ENCODE measurements around the gene WNT7A. TPM values are rescaled to one million over a fixed set of nuclear protein-coding genes. Genes with fewer than 3 reads are reported as not detected.

The WNT7A gene
- total and polyA plus RNA-seq, 3 donors from 2014 or later = 1.1 to 3.3 (median 1.1) TPM

DNA sequence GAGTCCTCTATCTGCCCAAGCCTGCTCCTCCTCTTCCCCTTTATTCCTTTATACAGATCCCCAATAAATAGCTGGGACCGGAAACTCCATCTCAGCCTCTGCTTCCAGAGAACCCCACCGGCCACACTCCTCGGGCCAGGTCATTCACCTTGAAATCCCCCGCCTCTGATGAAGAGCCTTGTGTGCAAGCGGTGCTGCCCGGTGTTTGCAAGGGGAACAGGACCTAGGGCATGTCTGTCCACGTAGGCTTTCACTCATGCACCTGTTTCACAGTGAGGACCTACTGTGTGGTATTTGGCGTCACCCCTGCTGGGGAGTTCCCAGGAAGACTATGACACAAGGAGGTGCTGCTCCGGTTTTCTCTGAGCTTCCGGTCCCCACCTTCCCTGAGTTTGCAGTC is 54.0 kb downstream of the WNT7A start:
- Histone ChIP-seq H3K36me3 (ENCODE audit: low read depth, missing control alignments) (no peaks in the 10 kb centered on the region), H3K4me1 (no peaks in the 10 kb centered on the region), H3K9me3 (no peaks in the 10 kb centered on the region), H3K27me3 (no peaks in the 10 kb centered on the region), H3K4me3 (no peak overlapping the region), H3K27ac (no peak overlapping the region)
- 84 to 90% methylated on average over 10 of the region's 10 CpGs for whole genome bisulfite sequencing, 2 donors
- intact Hi-C loops (cut with DNase I; ENCODE audit: low total_unique reads) = no loop called here
- DNase-seq = no peak
- TF ChIP-seq, protein P1, sequence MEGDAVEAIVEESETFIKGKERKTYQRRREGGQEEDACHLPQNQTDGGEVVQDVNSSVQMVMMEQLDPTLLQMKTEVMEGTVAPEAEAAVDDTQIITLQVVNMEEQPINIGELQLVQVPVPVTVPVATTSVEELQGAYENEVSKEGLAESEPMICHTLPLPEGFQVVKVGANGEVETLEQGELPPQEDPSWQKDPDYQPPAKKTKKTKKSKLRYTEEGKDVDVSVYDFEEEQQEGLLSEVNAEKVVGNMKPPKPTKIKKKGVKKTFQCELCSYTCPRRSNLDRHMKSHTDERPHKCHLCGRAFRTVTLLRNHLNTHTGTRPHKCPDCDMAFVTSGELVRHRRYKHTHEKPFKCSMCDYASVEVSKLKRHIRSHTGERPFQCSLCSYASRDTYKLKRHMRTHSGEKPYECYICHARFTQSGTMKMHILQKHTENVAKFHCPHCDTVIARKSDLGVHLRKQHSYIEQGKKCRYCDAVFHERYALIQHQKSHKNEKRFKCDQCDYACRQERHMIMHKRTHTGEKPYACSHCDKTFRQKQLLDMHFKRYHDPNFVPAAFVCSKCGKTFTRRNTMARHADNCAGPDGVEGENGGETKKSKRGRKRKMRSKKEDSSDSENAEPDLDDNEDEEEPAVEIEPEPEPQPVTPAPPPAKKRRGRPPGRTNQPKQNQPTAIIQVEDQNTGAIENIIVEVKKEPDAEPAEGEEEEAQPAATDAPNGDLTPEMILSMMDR (IDR thresholded peaks at IDR 0.05) = no peak
- TF ChIP-seq POLR2A (IDR thresholded peaks at IDR 0.05) = no peak

DNA sequence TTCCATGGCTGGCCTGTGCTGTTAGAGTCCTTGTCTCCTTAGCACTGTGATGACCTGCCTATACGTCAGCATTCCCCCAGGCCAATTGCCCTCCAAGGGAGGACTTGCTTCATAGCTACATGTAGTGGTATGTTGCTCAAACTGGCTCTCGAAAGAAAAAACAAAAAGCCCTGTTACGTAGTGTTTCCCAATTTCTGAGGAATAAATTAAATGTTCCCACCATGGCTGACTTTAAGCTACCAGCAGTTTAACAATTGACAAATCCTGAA is 54.6 kb downstream of the WNT7A start:
- H3K36me3 ChIP-seq (ENCODE audit: low read depth, missing control alignments) = no peaks in the 10 kb centered on the region
- no peaks in the 10 kb centered on the region for H3K9me3 ChIP-seq
- H3K27ac ChIP-seq = no peak overlapping the region
- no peaks in the 10 kb centered on the region for H3K4me1 ChIP-seq
- WGBS, 2 donors = 81 to 90% methylated on average over 3 of the region's 3 CpGs
- H3K4me3 ChIP-seq = no peak overlapping the region
- intact Hi-C loops (cut with DNase I; ENCODE audit: low total_unique reads) = no loop called here
- H3K27me3 ChIP-seq = no peaks in the 10 kb centered on the region
- TF ChIP-seq, protein P1 (IDR thresholded peaks at IDR 0.05) = no peak
- TF ChIP-seq POLR2A (IDR thresholded peaks at IDR 0.05) = no peak
- no peak for DNase-seq

DNA sequence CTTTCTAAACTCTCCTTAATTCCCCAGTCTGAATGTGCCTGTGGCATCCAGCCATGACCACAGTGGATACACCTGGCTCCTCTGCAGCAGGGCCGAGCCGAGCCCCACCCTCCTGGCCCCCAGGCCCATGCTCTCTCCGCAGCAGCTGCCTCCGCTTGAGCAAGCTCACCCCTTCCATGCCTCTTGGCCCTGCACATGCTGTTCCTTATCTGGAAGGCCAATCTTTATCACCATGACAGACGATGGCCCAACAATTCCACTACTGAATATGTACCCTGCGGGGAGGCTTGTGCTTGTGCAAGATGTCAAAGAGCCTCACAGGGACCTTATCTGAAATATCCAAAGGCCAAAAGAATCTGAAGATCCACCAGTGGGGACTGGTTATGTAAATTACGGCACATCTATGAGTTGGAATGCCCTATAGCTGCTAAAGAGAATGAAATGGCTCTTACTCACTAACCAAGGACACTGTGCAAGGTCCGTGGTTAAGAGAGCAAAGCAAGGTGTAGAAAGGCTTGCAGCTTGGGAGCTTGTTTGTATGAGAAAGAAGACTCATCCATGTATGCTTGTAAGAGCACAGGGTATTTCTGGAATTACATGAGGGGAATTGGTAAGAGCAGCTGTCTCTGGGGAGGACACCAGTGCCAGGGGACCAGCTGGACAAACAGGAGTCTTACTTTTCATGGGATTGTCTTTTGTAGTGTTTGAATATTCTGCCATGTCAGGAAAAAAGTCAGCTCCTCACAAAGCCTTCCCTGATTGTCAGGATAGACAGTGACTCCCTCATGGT is 55.2 kb downstream of the WNT7A start:
- H3K9me3 ChIP-seq = no peaks in the 10 kb centered on the region
- intact Hi-C loops (cut with DNase I; ENCODE audit: low total_unique reads) = no loop called here
- H3K36me3 ChIP-seq (ENCODE audit: low read depth, missing control alignments) = no peaks in the 10 kb centered on the region
- 73 to 80% methylated on average over 8 of the region's 8 CpGs for WGBS, 2 donors
- no peak overlapping the region for H3K4me3 ChIP-seq
- no peaks in the 10 kb centered on the region for H3K4me1 ChIP-seq
- no peak for DNase-seq
- no peaks in the 10 kb centered on the region for H3K27me3 ChIP-seq
- H3K27ac ChIP-seq = no peak overlapping the region
- TF ChIP-seq, protein P1 (IDR thresholded peaks at IDR 0.05) = no peak
- no peak for TF ChIP-seq POLR2A (IDR thresholded peaks at IDR 0.05)

DNA sequence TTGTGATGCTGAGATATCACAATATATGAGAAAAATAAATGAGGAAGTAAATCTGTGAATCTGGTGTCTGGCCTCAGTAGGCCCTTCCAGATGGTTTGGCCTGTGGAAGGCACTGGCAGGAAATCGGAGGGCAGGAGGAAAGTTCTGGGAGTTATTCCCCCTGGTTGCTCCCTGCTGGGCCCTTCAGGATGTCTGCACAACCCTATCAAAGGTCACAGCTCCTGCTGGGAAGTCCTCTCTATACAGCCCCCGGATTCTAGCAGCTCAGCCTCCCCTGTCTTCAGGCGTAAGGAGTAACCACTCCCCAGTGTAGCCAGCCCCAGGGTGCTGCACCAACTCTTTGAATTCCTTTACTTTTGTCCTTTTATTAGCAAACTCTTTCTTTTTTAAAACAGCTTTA is 56.2 kb downstream of the WNT7A start:
- no peaks in the 10 kb centered on the region for H3K4me1 ChIP-seq
- no peaks in the 10 kb centered on the region for H3K9me3 ChIP-seq
- H3K27ac ChIP-seq = no peak overlapping the region
- H3K27me3 ChIP-seq = no peaks in the 10 kb centered on the region
- H3K4me3 ChIP-seq = no peak overlapping the region
- no peak for DNase-seq
- intact Hi-C loops (cut with DNase I; ENCODE audit: low total_unique reads) = no loop called here
- TF ChIP-seq, protein P1 (IDR thresholded peaks at IDR 0.05) = no peak
- TF ChIP-seq POLR2A (IDR thresholded peaks at IDR 0.05) = no peak
- no peaks in the 10 kb centered on the region for H3K36me3 ChIP-seq (ENCODE audit: low read depth, missing control alignments)
- 78 to 85% methylated on average over 3 of the region's 3 CpGs for whole genome bisulfite sequencing, 2 donors
